CD4-positive, CD25-positive, alpha-beta regulatory T cell (primary cell): ENCODE results near the gene CASP8AP2. TPM values are rescaled to one million over a fixed set of nuclear protein-coding genes. Genes with fewer than 3 reads are reported as not detected.
"Not testable (repeated sequence)": the region's sequence is repeated elsewhere in the genome, so short reads cannot be mapped to it uniquely, and the experiment has no call there.

Source experiments
- ATAC-seq, 2 donors: fragments of 150-1000 bp; cut with Tn5 transposase; one replicate each; pipeline ENCODE4 v1.10.0; 2021; ENCODE audit warnings: low read depth in 2 of 2, moderate number of reproducible peaks in 2 of 2, moderate library complexity in 1 of 2
- DNase-seq, 3 donors: peaks; one replicate each; pipeline versions ENCODE4 v3.0.0 to v3.0.0-alpha.2; 2012 to 2022; ENCODE audit warnings: mixed read lengths in 1 of 3
- H3K27ac ChIP-seq: one replicate; pipeline ENCODE4 v1.7.0; 2013; ENCODE audit warnings: mild to moderate bottlenecking, low read length; ENCODE audit not compliant: insufficient read depth, poor library complexity, severe bottlenecking
- H3K27me3 ChIP-seq: one replicate; pipeline ENCODE4 v1.7.0; 2013; ENCODE audit warnings: low read length; ENCODE audit not compliant: control insufficient read depth, insufficient read depth
- H3K36me3 ChIP-seq: one replicate; pipeline ENCODE4 v1.7.0; 2013; ENCODE audit warnings: mild to moderate bottlenecking, low read length, moderate library complexity; ENCODE audit not compliant: control insufficient read depth, insufficient read depth
- H3K4me1 ChIP-seq: 2 replicates; pipeline ENCODE4 v1.7.0; 2013; ENCODE audit warnings: mild to moderate bottlenecking, low read length; ENCODE audit not compliant: insufficient read depth, control insufficient read depth, poor library complexity, severe bottlenecking
- H3K4me3 ChIP-seq: one replicate; pipeline ENCODE4 v1.7.0; 2013; ENCODE audit warnings: low read depth, mild to moderate bottlenecking, low read length, moderate library complexity
- H3K9me3 ChIP-seq, 2 experiments: 1 replicate in 1 of 2; 2 replicates in 1 of 2; pipeline ENCODE4 v1.7.0; 2013; ENCODE audit warnings: low read length in 2 of 2, mild to moderate bottlenecking in 1 of 2, moderate library complexity in 1 of 2; ENCODE audit not compliant: control insufficient read depth in 2 of 2
- H3K27ac Mint-ChIP-seq, 3 donors: one replicate each; pipeline ENCODE4 v1.8.0; 2020 to 2022; ENCODE audit warnings: mild to moderate bottlenecking in 3 of 3, mixed read lengths in 3 of 3, moderate library complexity in 2 of 3
- H3K27me3 Mint-ChIP-seq: one replicate; pipeline ENCODE4 v1.8.0; 2022; ENCODE audit warnings: mild to moderate bottlenecking, mixed read lengths
- H3K36me3 Mint-ChIP-seq: one replicate; pipeline ENCODE4 v1.8.0; 2020; ENCODE audit warnings: mixed read lengths
- H3K4me1 Mint-ChIP-seq, 4 donors: one replicate each; pipeline ENCODE4 v1.8.0; 2020 to 2022; ENCODE audit warnings: mixed read lengths in 4 of 4, mild to moderate bottlenecking in 1 of 4
- H3K4me3 Mint-ChIP-seq, 4 donors: one replicate each; pipeline ENCODE4 v1.8.0; 2020 to 2022; ENCODE audit warnings: mild to moderate bottlenecking in 4 of 4, mixed read lengths in 4 of 4, moderate library complexity in 3 of 4
- H3K9me3 Mint-ChIP-seq, 7 donors: one replicate each; pipeline ENCODE4 v1.8.0; 2020 to 2022; ENCODE audit warnings: mixed read lengths in 7 of 7, mild to moderate bottlenecking in 3 of 7, moderate library complexity in 2 of 7
- polyA plus RNA-seq, 4 donors: library from polyadenylated mRNA; unstranded; fragments of 300-500 nt; fragmentation: Illumina TruSeq; gene quantifications; one replicate each; pipeline ENCODE4 v1.2.3, GENCODE V29; 2021
- total RNA-seq: library from RNA; stranded (reverse); gene quantifications from one replicate; pipeline ENCODE4 v1.2.3, GENCODE V29; 2022

Gene CASP8AP2
- total and polyA plus RNA-seq, 5 donors from 2014 or later = 30.8 to 59.2 (median 51.0) TPM

DNA sequence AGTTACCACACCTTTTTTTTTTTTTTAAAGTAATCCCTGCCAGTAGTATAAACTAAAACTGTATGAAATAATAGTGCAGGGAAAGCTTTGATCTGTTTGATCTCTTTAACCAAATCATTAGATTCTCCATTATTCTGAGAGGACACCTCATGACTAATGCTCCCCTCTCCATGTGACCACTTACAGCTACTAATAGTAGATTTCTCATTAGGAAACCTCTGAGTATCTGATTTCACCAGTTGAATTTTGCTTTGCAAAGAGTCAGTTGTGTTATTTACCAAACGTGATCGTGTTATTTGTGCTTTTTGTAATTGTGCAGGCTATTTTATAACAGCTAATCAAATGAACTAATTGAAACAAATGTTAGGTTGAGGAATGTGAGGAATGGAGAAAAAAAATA lies 12.5 kb downstream of the CASP8AP2 start:
- Mint-ChIP-seq H3K27ac (peak overlapping the region in 2 of 3 donors; percentile 7 to 83), H3K4me3 (peak overlapping the region in 1 of 4 donors; percentile 38), H3K9me3 (no peaks in the 10 kb centered on the region), H3K27me3 (no peaks in the 10 kb centered on the region), H3K36me3 (peaks cover 21% of the 10 kb centered on the region), H3K4me1 (peaks cover 18 to 54% (median 34%) of the 10 kb centered on the region in 4 donors)
- H3K27me3 ChIP-seq = no peaks in the 10 kb centered on the region
- ATAC-seq = no peak
- no peak overlapping the region for H3K4me3 ChIP-seq
- peaks cover 6% of the 10 kb centered on the region for H3K4me1 ChIP-seq
- no peak for DNase-seq
- H3K27ac ChIP-seq = no peak overlapping the region
- no peaks in the 10 kb centered on the region for H3K9me3 ChIP-seq
- H3K36me3 ChIP-seq = peaks cover 13% of the 10 kb centered on the region

DNA sequence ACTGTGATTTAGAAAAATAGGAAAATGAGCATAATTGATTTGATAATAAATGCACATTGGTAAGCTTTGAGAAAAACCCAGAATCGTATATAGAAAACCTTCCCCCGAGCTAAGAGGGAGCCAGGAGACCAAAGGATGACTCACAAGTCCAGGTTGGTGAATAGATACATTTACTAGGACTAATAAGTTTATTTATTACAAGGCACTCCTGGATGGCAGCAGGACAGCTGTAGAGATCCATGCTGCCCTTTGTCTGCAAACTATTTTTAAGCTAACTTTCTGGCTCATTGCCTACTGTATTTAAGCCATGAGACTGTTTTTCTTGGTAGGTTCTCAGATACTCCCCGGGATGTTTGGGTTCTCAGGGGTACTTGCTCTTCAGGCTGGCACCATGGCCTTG lies 13.4 kb downstream of the CASP8AP2 start:
- peaks cover 24% of the 10 kb centered on the region for H3K36me3 Mint-ChIP-seq
- DNase-seq (no peak), ATAC-seq (no peak)
- H3K4me1 Mint-ChIP-seq = peaks cover 18 to 48% (median 36%) of the 10 kb centered on the region in 4 donors
- peak overlapping the region in 3 of 4 donors; percentile 13 to 29 (median 26) for H3K4me3 Mint-ChIP-seq
- peak overlapping the region; percentile 24 for H3K4me3 ChIP-seq
- H3K9me3 ChIP-seq = no peaks in the 10 kb centered on the region
- peaks cover 20% of the 10 kb centered on the region for H3K36me3 ChIP-seq
- no peak overlapping the region for H3K27ac ChIP-seq
- H3K27me3 ChIP-seq = no peaks in the 10 kb centered on the region
- H3K9me3 Mint-ChIP-seq = no peaks in the 10 kb centered on the region
- peak overlapping the region; percentile 26 to 88 (median 83) for H3K27ac Mint-ChIP-seq
- H3K27me3 Mint-ChIP-seq = no peaks in the 10 kb centered on the region
- peaks cover 6% of the 10 kb centered on the region for H3K4me1 ChIP-seq

- not testable (repeated sequence) for H3K4me1 ChIP-seq, H3K4me3 ChIP-seq, H3K4me3 Mint-ChIP-seq, H3K27ac ChIP-seq, ATAC-seq, DNase-seq, H3K27me3 ChIP-seq, H3K9me3 Mint-ChIP-seq, H3K27me3 Mint-ChIP-seq, H3K27ac Mint-ChIP-seq, H3K9me3 ChIP-seq
- H3K36me3 Mint-ChIP-seq = peaks cover 31% of the 10 kb centered on the region
- H3K36me3 ChIP-seq = peaks cover 38% of the 10 kb centered on the region
- peaks cover 14 to 50% (median 32%) of the 10 kb centered on the region in 4 donors for H3K4me1 Mint-ChIP-seq
Measured at GRCh38 chr6:89847513-89847912, 17.8 kb downstream of the CASP8AP2 start.

DNA sequence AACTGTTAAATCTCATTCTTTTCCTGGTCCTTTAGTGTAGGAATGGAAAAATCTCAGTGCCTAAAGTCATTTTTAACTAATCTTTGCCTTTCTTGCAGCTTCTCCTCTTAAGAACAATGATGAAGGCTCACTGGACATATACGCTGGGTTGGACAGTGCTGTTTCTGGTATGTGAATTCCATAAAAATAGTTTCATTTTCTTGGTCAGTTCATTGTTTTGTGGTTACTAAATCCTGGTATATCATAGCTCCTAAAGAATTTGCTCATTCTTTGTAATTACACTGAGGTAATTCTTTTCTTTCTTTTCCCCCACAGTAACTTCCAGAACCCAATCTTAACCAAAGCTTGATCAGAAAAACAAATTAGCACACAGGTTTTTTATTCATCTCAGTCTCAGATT lies 23.4 kb downstream of the CASP8AP2 start:
- no peak overlapping the region for H3K27ac ChIP-seq
- DNase-seq (no peak), ATAC-seq (no peak)
- H3K9me3 ChIP-seq = no peaks in the 10 kb centered on the region
- peak overlapping the region in 1 of 3 donors; percentile 47 for H3K27ac Mint-ChIP-seq
- H3K27me3 ChIP-seq = no peaks in the 10 kb centered on the region
- no peak overlapping the region for H3K4me3 Mint-ChIP-seq
- peaks cover 9 to 27% (median 14%) of the 10 kb centered on the region in 4 donors for H3K4me1 Mint-ChIP-seq
- peaks cover 39% of the 10 kb centered on the region for H3K36me3 Mint-ChIP-seq
- no peaks in the 10 kb centered on the region for H3K4me1 ChIP-seq
- H3K27me3 Mint-ChIP-seq = no peaks in the 10 kb centered on the region
- peaks cover 70% of the 10 kb centered on the region for H3K36me3 ChIP-seq
- no peaks in the 10 kb centered on the region for H3K9me3 Mint-ChIP-seq
- no peak overlapping the region for H3K4me3 ChIP-seq

GRCh38 chr6:89858041-89858440 lies 28.4 kb downstream of the CASP8AP2 start:
- no peak overlapping the region for H3K27ac Mint-ChIP-seq
- Histone ChIP-seq H3K4me1 (peaks cover 4% of the 10 kb centered on the region), H3K27ac (no peak overlapping the region), H3K27me3 (no peaks in the 10 kb centered on the region), H3K4me3 (no peak overlapping the region), H3K36me3 (peaks cover 83% of the 10 kb centered on the region), H3K9me3 (no peaks in the 10 kb centered on the region)
- H3K36me3 Mint-ChIP-seq = peaks cover 47% of the 10 kb centered on the region
- DNase-seq (no peak), ATAC-seq (no peak)
- no peaks in the 10 kb centered on the region for H3K27me3 Mint-ChIP-seq
- no peak overlapping the region for H3K4me3 Mint-ChIP-seq
- peaks cover 10 to 20% (median 13%) of the 10 kb centered on the region in 4 donors for H3K4me1 Mint-ChIP-seq
- H3K9me3 Mint-ChIP-seq = peaks cover 0 to 2% (median 0%) of the 10 kb centered on the region in 7 donors

GRCh38 chr6:89859744-89860143 lies 30.1 kb downstream of the CASP8AP2 start:
- peaks cover 4% of the 10 kb centered on the region for H3K4me1 ChIP-seq
- Mint-ChIP-seq H3K36me3 (peaks cover 45% of the 10 kb centered on the region), H3K4me1 (peaks cover 10 to 20% (median 13%) of the 10 kb centered on the region in 4 donors), H3K27me3 (no peaks in the 10 kb centered on the region), H3K4me3 (no peak overlapping the region), H3K27ac (peak overlapping the region in 2 of 3 donors; percentile 81 to 85), H3K9me3 (peaks cover 0 to 2% (median 0%) of the 10 kb centered on the region in 7 donors)
- DNase-seq (peak in 1 of 3 donors; percentile 54), ATAC-seq (no peak)
- no peak overlapping the region for H3K27ac ChIP-seq
- peaks cover 79% of the 10 kb centered on the region for H3K36me3 ChIP-seq
- no peak overlapping the region for H3K4me3 ChIP-seq
- H3K27me3 ChIP-seq = no peaks in the 10 kb centered on the region
- H3K9me3 ChIP-seq = no peaks in the 10 kb centered on the region

GRCh38 chr6:89862273-89862672 lies 32.6 kb downstream of the CASP8AP2 start:
- ATAC-seq = no peak
- peaks cover 4% of the 10 kb centered on the region for H3K4me1 ChIP-seq
- Mint-ChIP-seq H3K27ac (peak overlapping the region in 1 of 3 donors; percentile 82), H3K36me3 (peaks cover 40% of the 10 kb centered on the region), H3K27me3 (no peaks in the 10 kb centered on the region), H3K4me3 (no peak overlapping the region), H3K9me3 (peaks cover 0 to 2% (median 0%) of the 10 kb centered on the region in 7 donors), H3K4me1 (peaks cover 10 to 15% (median 12%) of the 10 kb centered on the region in 4 donors)
- no peaks in the 10 kb centered on the region for H3K9me3 ChIP-seq
- H3K27me3 ChIP-seq = no peaks in the 10 kb centered on the region
- peak in 1 of 3 donors; percentile 18 for DNase-seq
- peaks cover 76% of the 10 kb centered on the region for H3K36me3 ChIP-seq
- H3K4me3 ChIP-seq = no peak overlapping the region
- no peak overlapping the region for H3K27ac ChIP-seq

DNA sequence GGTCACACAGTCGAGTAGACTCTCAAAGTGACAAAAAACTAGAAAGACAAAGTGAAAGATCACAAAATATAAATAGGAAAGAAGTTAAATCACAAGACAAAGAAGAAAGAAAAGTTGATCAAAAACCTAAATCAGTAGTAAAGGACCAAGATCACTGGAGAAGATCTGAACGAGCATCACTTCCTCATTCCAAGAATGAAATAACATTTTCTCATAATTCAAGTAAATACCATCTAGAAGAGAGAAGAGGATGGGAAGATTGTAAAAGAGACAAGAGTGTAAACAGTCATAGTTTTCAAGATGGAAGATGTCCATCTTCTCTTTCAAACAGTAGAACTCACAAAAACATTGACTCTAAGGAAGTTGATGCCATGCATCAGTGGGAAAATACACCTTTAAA lies 33.0 kb downstream of the CASP8AP2 start:
- H3K27ac Mint-ChIP-seq = peak overlapping the region in 2 of 3 donors; percentile 2 to 46
- H3K27ac ChIP-seq = no peak overlapping the region

More for the DNA sequence above, 33.0 kb downstream of the CASP8AP2 start:
- peak in 1 of 3 donors; percentile 26 for DNase-seq
- no peaks in the 10 kb centered on the region for H3K9me3 ChIP-seq
- ATAC-seq = no peak
- H3K27me3 ChIP-seq = no peaks in the 10 kb centered on the region
- peaks cover 76% of the 10 kb centered on the region for H3K36me3 ChIP-seq
- H3K4me3 ChIP-seq = no peak overlapping the region
- peaks cover 4% of the 10 kb centered on the region for H3K4me1 ChIP-seq
- H3K27me3 Mint-ChIP-seq = no peaks in the 10 kb centered on the region
- peaks cover 10 to 15% (median 12%) of the 10 kb centered on the region in 4 donors for H3K4me1 Mint-ChIP-seq
- H3K36me3 Mint-ChIP-seq = peaks cover 41% of the 10 kb centered on the region
- peaks cover 0 to 2% (median 0%) of the 10 kb centered on the region in 7 donors for H3K9me3 Mint-ChIP-seq
- H3K4me3 Mint-ChIP-seq = no peak overlapping the region
